Measurements from ENCODE around the gene PRKAR2A. TPM values are rescaled to one million over a fixed set of nuclear protein-coding genes. Genes with fewer than 3 reads are reported as not detected.
A peak's percentile ranks its signal among the peaks of the same experiment; 100 is the strongest.

The PRKAR2A gene
- polyA plus RNA-seq, 3 donors, result 7.5 to 13.0 (median 12.3) TPM

- H4K20me1 ChIP-seq (ENCODE audit: insufficient read depth, low read length), result no peaks in the 10 kb centered on the region
- peak overlapping the region in 1 of 3 experiments; percentile 55 for H3K4me3 ChIP-seq (replicated peaks in 1 of 3; ENCODE audit: low read depth in 2 of 3, low read length in 3 of 3)
- Mint-ChIP-seq H3K9me3 (peaks cover 0 to 2% (median 0%) of the 10 kb centered on the region in 7 donors), H3K4me1 (peaks cover 45% of the 10 kb centered on the region), H3K27me3 (ENCODE audit: low read depth in 3 of 3) (no peaks in the 10 kb centered on the region), H3K36me3 (peaks cover 27 to 47% of the 10 kb centered on the region in 2 donors), H3K27ac (peak overlapping the region; percentile 84 to 93 (median 90)), H3K4me3 (peak overlapping the region in 1 of 2 donors; percentile 61)
- no peaks in the 10 kb centered on the region for H3K9me3 ChIP-seq (replicated peaks in 1 of 2; ENCODE audit: control insufficient read depth in 1 of 2, insufficient read depth in 1 of 2, low read length in 2 of 2)
- TF ChIP-seq CTCF (IDR thresholded peaks at IDR 0.05), result no peak
- intact Hi-C loops (cut with micrococcal nuclease), result no loop called here
- no peaks in the 10 kb centered on the region for H3K79me2 ChIP-seq (ENCODE audit: insufficient read depth, low read length)
- peaks cover 3 to 22% of the 10 kb centered on the region in 2 donors for H3K36me3 ChIP-seq (replicated peaks in 1 of 2; ENCODE audit: control insufficient read depth in 1 of 2, insufficient read depth in 2 of 2, low read length in 2 of 2)
- H3K27me3 ChIP-seq (ENCODE audit: control insufficient read depth in 2 of 2, insufficient read depth in 2 of 2, low read length in 2 of 2), result no peaks in the 10 kb centered on the region
- no peak overlapping the region for H3K9ac ChIP-seq (ENCODE audit: insufficient read depth, low read length, poor library complexity, severe bottlenecking)
- WGBS (ENCODE audit: insufficient coverage), result no CpG with 5 or more reads among the region's 3 CpGs
- DNase-seq, result peak; percentile 71 to 92 (median 88)
- H3K4me2 ChIP-seq (replicated peaks; ENCODE audit: extremely low read depth, low read length, poor library complexity, severe bottlenecking), result peak overlapping the region; percentile 65
- H2AFZ ChIP-seq (ENCODE audit: insufficient read depth, low read depth, low read length, poor library complexity, severe bottlenecking), result no peak overlapping the region
- peaks cover 50 to 55% of the 10 kb centered on the region in 2 donors for H3K4me1 ChIP-seq (ENCODE audit: control insufficient read depth in 1 of 2, insufficient read depth in 2 of 2, low read length in 2 of 2)
- peak overlapping the region; percentile 77 to 79 for H3K27ac ChIP-seq (ENCODE audit: low read depth in 1 of 2, low read length in 2 of 2)
These were observed 98.9 kb downstream of the PRKAR2A start for GRCh38 chr3:48748754-48749153.

- Histone ChIP-seq H3K79me2 (ENCODE audit: insufficient read depth, low read length) (no peaks in the 10 kb centered on the region), H3K4me1 (ENCODE audit: control insufficient read depth in 1 of 2, insufficient read depth in 2 of 2, low read length in 2 of 2) (peaks cover 51 to 55% of the 10 kb centered on the region in 2 donors), H2AFZ (ENCODE audit: insufficient read depth, low read depth, low read length, poor library complexity, severe bottlenecking) (no peak overlapping the region), H4K20me1 (ENCODE audit: insufficient read depth, low read length) (no peaks in the 10 kb centered on the region), H3K27ac (ENCODE audit: low read depth in 1 of 2, low read length in 2 of 2) (peak overlapping the region; percentile 77 to 79), H3K4me3 (replicated peaks in 1 of 3; ENCODE audit: low read depth in 2 of 3, low read length in 3 of 3) (peak overlapping the region in 1 of 3 experiments; percentile 55), H3K9me3 (replicated peaks in 1 of 2; ENCODE audit: control insufficient read depth in 1 of 2, insufficient read depth in 1 of 2, low read length in 2 of 2) (no peaks in the 10 kb centered on the region), H3K36me3 (replicated peaks in 1 of 2; ENCODE audit: control insufficient read depth in 1 of 2, insufficient read depth in 2 of 2, low read length in 2 of 2) (peaks cover 3 to 17% of the 10 kb centered on the region in 2 donors), H3K27me3 (ENCODE audit: control insufficient read depth in 2 of 2, insufficient read depth in 2 of 2, low read length in 2 of 2) (no peaks in the 10 kb centered on the region), H3K9ac (ENCODE audit: insufficient read depth, low read length, poor library complexity, severe bottlenecking) (no peak overlapping the region), H3K4me2 (replicated peaks; ENCODE audit: extremely low read depth, low read length, poor library complexity, severe bottlenecking) (no peak overlapping the region)
- DNase-seq, result no peak
- no peak for TF ChIP-seq CTCF (IDR thresholded peaks at IDR 0.05)
- peaks cover 27 to 42% of the 10 kb centered on the region in 2 donors for H3K36me3 Mint-ChIP-seq
- H3K27ac Mint-ChIP-seq, result peak overlapping the region; percentile 73 to 93 (median 88)
- peaks cover 0 to 2% (median 0%) of the 10 kb centered on the region in 3 donors for H3K27me3 Mint-ChIP-seq (ENCODE audit: low read depth in 3 of 3)
- H3K9me3 Mint-ChIP-seq, result peaks cover 0 to 2% (median 0%) of the 10 kb centered on the region in 7 donors
- H3K4me1 Mint-ChIP-seq, result peaks cover 45% of the 10 kb centered on the region
- intact Hi-C loops (cut with micrococcal nuclease), result no loop called here
- no peak overlapping the region for H3K4me3 Mint-ChIP-seq
- WGBS (ENCODE audit: insufficient coverage), result 95% methylated on average over 2 of the region's 4 CpGs
These were observed 100.0 kb downstream of the PRKAR2A start for GRCh38 chr3:48747706-48748105.
